GM18526 (cell line): Measurements from ENCODE around the gene TAF3.

Experiments used
- POLR2A ChIP-seq: IDR thresholded peaks from 3 replicates; pipeline ENCODE4 v1.6.1; 2011; ENCODE audit not compliant: insufficient read length; ENCODE audit errors: extremely low read depth

Gene TAF3

GRCh38 chr10:7942316-7942715 lies 124.0 kb downstream of the TAF3 start:
- TF ChIP-seq POLR2A: no peak

GRCh38 chr10:7942859-7943258 lies 124.6 kb downstream of the TAF3 start:
- TF ChIP-seq POLR2A: no peak

DNA sequence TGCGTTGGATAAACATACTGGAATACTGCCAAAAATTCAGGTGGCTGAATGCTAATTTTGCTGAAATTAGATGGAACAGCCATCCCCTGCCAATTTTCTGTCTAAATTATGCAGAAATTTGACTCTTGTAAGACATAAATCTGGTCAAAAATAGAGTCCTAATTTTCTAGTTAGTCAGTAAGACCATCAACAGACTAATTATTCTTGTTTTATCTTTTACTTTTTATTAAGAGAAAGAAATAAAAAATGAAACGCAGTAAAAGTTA lies 125.8 kb downstream of the TAF3 start:
- TF ChIP-seq POLR2A: no peak

DNA sequence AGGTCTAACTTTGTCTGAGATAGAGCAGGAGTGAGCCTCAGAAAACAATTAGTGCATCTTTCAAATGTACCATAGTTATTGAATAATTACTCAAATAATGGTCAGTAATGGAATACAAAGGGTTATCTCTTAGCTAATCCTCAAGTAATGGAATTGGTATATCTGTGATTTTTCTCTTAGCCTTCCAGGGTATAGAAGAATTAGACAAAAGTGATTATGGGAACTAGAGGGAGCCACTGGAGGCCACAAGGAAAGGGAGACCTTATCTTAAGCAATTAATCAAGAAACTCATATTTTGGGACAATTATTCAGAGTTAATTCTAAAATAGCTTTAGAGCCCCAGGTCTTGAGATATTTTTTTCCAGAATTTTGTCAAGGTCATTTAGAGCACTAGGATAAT lies 126.2 kb downstream of the TAF3 start:
- TF ChIP-seq POLR2A: no peak

DNA sequence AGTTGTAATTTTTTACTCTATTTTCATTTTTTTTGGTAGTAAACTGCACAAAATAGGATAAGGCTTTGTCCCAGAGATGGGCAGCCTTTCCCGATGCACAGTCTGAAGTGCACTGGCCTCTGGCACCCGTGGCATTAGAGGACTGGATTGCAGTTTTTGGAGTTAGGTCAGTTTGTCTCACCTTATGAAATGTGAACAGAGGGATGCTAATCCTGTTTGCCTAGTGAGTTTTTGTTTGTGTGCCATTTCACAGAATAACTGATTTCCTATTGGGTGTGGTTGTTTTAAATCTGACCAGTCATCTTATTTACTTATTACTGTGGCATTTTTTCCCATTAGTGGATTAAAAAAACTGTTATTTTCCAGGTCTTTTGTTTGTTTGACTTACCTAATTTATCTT lies 126.7 kb downstream of the TAF3 start:
- TF ChIP-seq POLR2A: no peak

DNA sequence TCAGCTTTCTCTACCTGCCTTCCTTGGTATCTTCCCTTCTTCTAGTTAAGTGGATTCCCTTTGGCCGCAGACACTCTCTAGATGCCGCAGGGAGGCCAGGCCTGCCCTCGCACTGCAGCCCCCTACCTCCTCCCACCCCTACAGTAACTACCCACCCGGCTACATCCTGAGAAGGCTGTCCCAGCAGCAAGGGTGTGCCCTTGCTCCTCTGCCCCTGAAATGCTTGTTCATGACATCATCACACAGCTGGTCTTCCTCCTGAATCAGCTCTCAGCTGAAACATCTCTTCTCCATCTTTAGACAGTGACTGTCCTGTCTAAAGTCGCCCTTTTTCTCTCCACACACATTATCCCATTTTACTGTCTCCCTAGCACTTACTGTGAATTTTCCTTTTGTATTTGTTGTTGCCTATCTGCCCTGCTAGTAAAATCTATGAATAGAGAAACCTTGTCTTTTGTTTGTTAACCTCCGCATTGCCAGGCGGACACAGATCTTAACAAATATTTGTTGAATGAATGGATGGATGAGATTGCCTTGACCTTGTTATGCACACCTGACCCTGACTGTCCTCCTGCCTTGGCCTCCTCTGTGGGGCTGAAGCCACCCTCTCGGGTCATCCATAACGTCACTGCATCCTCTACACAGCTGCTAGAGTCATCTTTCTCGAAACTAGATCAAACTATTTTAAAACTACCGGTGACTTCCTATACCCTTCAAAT lies 127.3 kb downstream of the TAF3 start:
- no peak for TF ChIP-seq POLR2A

DNA sequence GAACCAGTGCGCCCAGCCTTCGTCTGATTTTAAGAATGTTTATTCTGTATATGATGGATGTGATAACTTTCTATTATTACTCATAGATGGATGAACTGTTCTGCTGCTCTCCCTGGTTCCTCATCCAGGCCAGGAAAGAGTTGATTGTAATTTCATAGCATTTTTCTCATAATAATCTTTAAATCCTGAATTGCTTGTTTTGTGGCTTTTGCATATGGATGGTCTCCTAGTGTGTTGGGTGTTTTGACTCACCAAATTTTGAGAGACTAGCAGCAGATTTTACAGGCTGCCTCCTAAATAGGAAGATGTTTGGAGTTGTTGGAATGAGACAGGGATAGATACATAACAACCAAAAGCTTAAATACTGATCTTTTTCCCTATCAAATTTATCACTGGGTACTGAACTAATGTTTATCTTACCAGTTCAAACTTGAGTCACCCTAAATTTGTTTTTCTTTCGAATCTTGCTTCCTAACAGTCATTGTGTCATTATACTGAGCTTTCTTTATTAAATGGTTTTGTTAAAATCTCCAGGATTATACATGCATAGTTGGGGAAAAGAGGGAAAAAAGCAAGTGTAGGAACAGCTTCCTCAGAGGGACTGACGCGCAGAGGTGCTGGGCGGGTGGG lies 130.2 kb downstream of the TAF3 start:
- TF ChIP-seq POLR2A: no peak

- no peak for TF ChIP-seq POLR2A
Observed at GRCh38 chr10:7950981-7951847, 132.9 kb downstream of the TAF3 start.

DNA sequence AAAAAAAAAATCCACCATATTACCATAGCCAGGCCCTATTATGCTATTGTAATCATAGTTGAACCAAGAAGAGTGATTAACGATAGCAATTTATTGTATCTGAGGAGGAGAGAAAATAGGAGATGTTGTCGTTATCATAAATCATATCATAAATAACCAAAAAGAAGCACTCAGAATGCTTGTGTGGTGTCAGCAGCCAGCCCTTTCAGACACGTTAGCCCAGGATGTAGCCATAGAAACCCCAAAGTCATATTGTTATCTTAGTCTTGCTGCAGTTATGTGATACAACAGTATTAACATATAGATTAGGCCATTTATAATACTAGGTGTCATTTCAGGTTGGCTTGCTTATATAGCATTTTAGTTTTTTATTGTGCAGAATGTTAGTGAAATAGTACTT lies 134.0 kb downstream of the TAF3 start:
- no peak for TF ChIP-seq POLR2A

GRCh38 chr10:7953447-7953846 lies 135.1 kb downstream of the TAF3 start:
- no peak for TF ChIP-seq POLR2A

DNA sequence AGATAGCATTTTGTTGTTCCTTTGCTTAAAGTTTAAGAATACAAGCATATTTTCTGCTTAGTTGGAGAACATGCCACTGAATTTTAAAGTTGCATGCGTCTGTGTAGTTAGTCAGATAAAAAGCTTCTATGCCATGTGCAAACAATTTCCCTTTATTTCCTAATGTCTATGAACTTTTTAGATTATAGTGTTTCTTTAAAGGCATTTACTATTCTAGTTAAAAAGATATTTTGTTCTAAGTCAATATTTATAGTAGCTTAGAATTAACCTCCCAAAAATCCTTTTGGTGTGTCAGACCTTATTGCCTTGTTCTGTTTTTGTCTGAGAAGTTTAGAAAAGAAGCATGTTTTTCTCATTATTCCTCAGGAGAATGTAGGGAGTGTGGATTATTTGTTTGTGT lies 137.1 kb downstream of the TAF3 start:
- no peak for TF ChIP-seq POLR2A

DNA sequence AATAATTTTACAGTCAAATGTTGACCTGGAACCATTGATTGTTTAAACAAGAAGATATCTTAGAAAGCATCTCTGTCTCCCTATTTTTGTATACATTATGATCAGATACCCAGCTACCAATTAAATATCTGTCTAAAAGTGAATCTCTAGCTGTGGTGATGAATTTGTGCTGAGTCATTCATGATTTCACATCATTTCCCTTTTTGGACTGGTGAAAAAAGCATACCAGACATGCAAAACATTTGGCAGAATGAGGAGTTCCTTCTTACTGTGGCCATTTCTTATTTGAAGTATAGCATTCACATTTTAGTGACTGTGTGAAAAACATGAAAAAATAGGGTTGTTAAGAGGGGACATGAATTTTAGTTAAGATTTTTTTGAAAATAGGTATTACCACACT lies 138.2 kb downstream of the TAF3 start:
- TF ChIP-seq POLR2A: no peak

DNA sequence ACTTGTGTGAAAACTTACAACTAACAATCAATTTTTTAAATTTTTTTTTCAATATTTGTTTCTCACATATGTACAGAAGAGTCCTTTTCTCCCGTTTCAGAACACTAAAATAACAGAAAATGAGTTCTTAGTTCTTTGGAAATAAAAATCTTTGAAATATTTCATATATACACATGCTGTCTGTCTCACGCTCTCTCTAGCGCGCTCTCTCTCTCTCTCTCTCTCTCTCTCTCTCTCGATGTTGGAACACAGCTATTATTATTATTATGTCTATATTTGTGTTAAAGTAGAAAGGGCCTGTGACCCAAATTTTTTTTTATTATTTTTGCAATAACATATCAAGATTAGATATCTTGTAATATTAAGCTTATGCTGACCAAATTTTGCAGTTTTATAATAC lies 139.3 kb downstream of the TAF3 start:
- TF ChIP-seq POLR2A: no peak

DNA sequence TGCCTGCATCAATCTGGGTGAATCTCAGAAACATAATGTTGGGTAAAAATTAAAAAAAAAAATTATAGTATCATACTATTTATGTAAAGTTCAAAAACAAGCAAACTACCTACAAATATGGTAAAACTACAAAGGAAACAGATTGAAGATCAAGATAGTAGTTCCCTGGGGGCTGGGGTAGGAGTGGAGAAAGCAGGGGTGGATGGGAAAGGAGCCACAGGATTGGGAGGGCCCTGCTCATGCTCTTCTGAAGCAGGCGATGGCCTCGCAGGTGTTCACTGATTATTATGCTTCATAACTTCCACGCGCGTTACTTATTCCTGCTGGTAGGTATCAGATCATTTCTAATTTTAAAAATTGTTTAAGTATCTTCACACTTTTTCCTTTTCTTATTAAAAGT lies 140.1 kb downstream of the TAF3 start:
- TF ChIP-seq POLR2A: no peak

- TF ChIP-seq POLR2A: no peak
Observed at GRCh38 chr10:7960108-7960507, 141.8 kb downstream of the TAF3 start.

- TF ChIP-seq POLR2A: no peak
Observed at GRCh38 chr10:7962592-7962991, 144.3 kb downstream of the TAF3 start.
